Epithelial cell of proximal tubule (primary cell): ENCODE results near the gene PPP1R3C. TPM values are rescaled to one million over a fixed set of nuclear protein-coding genes. Genes with fewer than 3 reads are reported as not detected.

Experiments
- DNase-seq: peaks from one replicate; pipeline ENCODE4 v3.0.0-alpha.2; 2011; ENCODE audit warnings: low read depth
- H3K4me3 ChIP-seq: 2 replicates; pipeline ENCODE4 v1.5.1; 2011; ENCODE audit warnings: low read depth, mild to moderate bottlenecking, low read length
- total RNA-seq: library from RNA; depleted of rRNA; stranded (reverse); fragments of >200 nt; gene quantifications from 2 replicates; pipeline ENCODE4 v1.2.3, GENCODE V29; 2015
- TF ChIP-seq, protein P1 (sequence below): conservative IDR thresholded peaks from 2 replicates; pipeline ENCODE4 v1.5.1; 2012; ENCODE audit warnings: low read depth, mild to moderate bottlenecking, low read length

The PPP1R3C gene
- total RNA-seq, 1 donor from 2014 or later: 2.1 TPM

DNA sequence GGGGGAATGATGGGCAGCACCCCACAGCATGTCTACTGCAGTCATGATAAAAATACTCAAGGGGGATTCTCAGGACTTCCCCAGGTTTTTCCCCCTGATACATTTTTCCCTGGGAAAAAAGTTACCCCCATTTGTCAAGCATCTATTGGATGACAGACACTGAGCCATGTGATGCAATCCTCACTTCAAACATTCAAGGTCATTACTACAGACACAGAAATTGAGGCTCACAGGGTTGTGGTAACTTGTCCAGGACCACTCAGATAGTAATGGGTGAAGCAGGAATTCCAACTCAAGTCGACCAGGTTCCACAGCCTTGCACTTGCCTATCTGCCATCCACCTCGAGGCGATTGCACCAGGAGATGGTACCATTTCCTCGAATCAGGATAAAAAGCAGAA, 31.7 kb downstream of the PPP1R3C start:
- DNase-seq: no peak
- TF ChIP-seq, protein P1, sequence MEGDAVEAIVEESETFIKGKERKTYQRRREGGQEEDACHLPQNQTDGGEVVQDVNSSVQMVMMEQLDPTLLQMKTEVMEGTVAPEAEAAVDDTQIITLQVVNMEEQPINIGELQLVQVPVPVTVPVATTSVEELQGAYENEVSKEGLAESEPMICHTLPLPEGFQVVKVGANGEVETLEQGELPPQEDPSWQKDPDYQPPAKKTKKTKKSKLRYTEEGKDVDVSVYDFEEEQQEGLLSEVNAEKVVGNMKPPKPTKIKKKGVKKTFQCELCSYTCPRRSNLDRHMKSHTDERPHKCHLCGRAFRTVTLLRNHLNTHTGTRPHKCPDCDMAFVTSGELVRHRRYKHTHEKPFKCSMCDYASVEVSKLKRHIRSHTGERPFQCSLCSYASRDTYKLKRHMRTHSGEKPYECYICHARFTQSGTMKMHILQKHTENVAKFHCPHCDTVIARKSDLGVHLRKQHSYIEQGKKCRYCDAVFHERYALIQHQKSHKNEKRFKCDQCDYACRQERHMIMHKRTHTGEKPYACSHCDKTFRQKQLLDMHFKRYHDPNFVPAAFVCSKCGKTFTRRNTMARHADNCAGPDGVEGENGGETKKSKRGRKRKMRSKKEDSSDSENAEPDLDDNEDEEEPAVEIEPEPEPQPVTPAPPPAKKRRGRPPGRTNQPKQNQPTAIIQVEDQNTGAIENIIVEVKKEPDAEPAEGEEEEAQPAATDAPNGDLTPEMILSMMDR: no peak
- H3K4me3 ChIP-seq: no peak overlapping the region

DNA sequence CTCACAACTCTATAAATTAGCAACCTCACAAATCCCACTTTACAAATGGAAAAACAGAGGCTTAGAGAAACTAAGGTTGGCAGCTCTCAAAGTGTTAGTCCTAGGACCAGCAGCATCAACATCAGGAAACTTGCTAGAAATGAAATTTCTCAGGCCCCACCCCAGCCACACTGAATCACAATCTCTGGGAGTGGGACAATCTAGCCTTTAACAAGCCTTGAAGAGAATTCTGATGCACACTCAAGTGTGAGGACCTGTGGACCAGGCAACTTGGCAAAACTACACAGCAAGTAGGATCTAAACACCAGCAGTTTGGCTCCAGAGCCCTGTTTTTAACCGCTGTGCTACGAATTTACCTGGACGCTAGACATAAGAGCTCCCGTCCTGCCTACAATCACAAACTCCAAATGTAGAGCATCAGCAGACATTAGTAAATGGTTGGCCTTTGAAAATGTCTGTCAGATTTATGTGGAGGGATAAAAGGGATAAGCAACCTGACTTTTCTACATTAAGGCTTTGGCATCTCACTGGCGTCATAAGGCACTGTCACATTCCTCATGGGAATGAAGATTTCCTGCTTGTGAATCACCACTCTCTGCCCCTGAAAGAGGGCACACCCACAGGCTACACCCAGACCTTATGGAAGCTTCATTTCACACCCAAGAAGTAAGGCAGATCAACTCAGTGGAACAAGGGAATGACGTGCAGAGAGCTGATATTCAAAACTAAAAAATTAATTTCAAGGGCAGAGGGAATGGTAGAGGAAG, 34.5 kb downstream of the PPP1R3C start:
- no peak for DNase-seq
- no peak overlapping the region for H3K4me3 ChIP-seq
- TF ChIP-seq, protein P1: no peak

DNA sequence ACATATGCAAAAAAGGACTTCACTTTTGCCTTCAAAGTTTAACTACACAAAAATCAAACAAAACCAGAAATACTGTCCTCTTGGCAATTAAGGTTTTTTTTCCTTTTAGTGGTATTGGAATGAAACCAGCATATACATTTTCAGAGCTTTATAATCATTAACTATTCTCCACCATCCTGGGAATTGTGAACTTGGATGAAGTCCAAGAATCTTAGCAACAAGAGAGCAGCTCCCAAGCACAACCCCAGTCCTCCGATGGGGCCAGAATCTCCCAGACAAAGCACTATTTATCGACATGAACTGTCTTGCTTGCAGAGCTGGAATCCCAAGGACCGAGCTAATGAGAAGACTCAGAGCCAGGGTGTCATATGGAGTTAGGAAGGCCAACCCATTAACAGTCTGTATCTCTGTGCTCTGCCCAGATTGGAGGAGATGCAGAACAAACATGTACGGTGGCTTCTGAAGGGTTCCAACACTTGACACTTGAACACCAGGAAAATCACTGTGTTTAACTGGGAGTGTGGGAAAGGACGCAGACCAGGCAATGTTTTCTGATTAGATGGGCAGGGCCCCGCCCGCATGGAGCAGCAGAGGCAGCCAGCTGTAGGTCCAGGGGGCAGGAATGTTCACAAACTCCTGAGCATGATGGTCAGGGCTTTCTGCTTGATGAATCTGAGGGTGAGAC, 35.5 kb downstream of the PPP1R3C start:
- TF ChIP-seq, protein P1: no peak
- no peak overlapping the region for H3K4me3 ChIP-seq
- DNase-seq: no peak

DNA sequence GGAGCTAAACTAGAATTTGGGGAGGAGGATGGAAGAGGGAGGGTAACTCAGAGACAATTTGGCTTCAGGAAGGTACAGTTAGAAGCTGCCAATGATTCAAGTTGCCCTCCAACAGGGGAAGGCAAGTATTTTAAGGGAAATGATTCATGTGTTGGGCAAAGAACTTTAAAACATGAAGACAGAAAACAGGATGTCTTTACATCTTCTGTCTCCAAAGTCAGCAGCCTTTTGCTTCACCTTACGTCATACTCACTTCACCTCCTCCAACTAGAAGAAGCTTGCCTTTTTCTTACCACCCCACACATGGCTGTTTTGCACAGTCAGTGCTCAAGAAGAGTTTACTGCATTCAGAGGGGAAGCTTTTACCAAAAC, 36.1 kb downstream of the PPP1R3C start:
- DNase-seq: no peak
- TF ChIP-seq, protein P1: no peak
- no peak overlapping the region for H3K4me3 ChIP-seq

DNA sequence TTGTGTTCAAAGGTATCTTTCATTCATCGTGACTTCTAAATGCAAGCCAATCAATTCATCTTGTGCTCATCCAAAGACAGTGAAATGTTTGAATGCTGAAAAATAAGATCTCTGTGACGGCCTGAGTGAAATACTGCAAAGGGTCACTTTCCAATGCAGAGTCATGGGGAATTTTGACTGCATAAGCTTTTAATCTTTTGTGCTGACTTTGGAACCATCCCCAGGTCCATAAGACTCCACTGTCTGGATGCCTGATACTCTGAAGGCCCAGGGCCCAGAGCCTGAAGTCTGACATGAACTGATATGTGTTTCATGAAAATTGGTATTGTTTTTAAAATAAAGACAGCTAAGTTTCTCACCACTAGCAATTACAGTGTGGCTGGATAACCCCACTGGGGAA, 39.0 kb downstream of the PPP1R3C start:
- H3K4me3 ChIP-seq: no peak overlapping the region
- TF ChIP-seq, protein P1: no peak
- DNase-seq: no peak

DNA sequence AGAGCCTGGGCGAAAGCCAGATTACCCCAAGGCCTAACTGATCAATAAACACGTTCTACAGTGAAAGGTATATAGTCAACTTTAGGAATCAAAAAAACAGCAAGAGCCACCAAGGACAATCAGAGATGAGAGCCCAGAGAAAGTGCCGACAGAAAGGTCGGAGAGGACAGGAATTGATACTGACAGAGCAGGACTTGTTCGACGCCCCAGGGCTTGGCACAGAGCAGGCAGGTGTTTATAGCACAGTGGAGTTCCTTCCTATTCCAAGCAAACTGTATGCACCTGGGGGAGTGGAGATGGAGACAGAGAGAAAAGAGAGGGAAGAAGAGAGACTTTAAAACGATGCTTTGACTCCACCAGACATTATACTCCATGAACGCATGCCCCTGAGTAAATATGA, 39.5 kb downstream of the PPP1R3C start:
- H3K4me3 ChIP-seq: no peak overlapping the region
- TF ChIP-seq, protein P1: no peak
- no peak for DNase-seq
